ENCODE results near the gene MUC4. TPM values are rescaled to one million over a fixed set of nuclear protein-coding genes. Genes with fewer than 3 reads are reported as not detected.
"Not testable (repeated sequence)": the region's sequence is repeated elsewhere in the genome, so short reads cannot be mapped to it uniquely, and the experiment has no call there.

Gene MUC4
- total and polyA plus RNA-seq, 2 donors: 0.42 TPM; not detected in 1

GRCh38 chr3:195751560-195751959 lies 60.2 kb downstream of the MUC4 start:
- Histone ChIP-seq H3K4me3 (ENCODE audit: low read depth, low read length) (no peak overlapping the region), H3K4me1 (ENCODE audit: insufficient read depth) (no peaks in the 10 kb centered on the region), H3K27ac (ENCODE audit: low read depth) (no peak overlapping the region), H3K36me3 (ENCODE audit: insufficient read depth) (no peaks in the 10 kb centered on the region)
- no peak for DNase-seq (ENCODE audit: extremely low spot score)
- 80% methylated on average over 7 of the region's 7 CpGs for WGBS

GRCh38 chr3:195750797-195751520 lies 60.8 kb downstream of the MUC4 start:
- H3K4me3 ChIP-seq (ENCODE audit: low read depth, low read length): no peak overlapping the region
- 87% methylated on average over 29 of the region's 30 CpGs for WGBS

DNA sequence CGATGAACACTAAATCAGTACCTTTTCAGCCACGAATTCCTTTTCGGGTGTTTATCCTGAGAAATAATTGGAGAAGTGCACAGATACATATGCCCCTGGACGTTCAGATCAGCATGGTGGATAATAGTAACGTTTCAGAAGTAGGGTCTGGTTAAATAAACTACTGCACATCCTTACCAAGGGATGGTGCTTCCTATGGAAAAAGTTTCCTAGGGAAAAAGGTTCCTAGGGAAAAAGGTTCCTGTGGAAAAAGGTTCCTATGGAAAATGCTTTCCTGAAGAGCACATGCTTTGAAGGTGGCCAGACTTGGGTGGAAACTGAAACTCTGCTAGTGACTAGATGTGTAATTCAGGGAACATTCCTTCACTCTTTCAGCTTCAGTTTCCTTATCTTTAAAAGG lies 62.6 kb downstream of the MUC4 start:
- H3K36me3 ChIP-seq (ENCODE audit: insufficient read depth); H3K4me3 ChIP-seq (ENCODE audit: low read depth, low read length); DNase-seq (ENCODE audit: extremely low spot score); H3K4me1 ChIP-seq (ENCODE audit: insufficient read depth); H3K27ac ChIP-seq (ENCODE audit: low read depth): not testable (repeated sequence)
- WGBS: 80% methylated on average over 5 of the region's 5 CpGs

More at GRCh38 chr3:195750797-195751520, 60.8 kb downstream of the MUC4 start:
- no peak overlapping the region for H3K27ac ChIP-seq (ENCODE audit: low read depth)
- H3K36me3 ChIP-seq (ENCODE audit: insufficient read depth): no peaks in the 10 kb centered on the region
- DNase-seq (ENCODE audit: extremely low spot score): no peak
- no peaks in the 10 kb centered on the region for H3K4me1 ChIP-seq (ENCODE audit: insufficient read depth)

DNA sequence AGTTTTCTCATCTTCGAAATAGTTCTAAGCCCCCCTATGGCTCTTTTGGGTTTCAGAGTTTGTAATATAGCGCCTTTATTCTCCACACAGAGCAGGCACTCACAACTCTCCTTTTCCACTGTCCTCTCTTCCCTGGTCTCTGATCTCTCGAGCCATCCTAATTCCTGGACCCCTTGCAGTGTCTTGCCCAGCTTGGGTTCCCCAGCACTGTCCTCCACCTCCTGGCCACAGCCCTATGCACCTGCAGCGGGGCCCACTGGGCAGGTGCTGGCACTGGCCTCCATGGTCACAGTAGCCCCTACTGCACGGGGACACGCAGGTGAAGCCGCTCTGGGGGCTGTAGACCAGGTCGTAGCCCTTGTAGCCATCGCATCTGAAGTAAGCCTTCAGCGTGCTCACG lies 63.1 kb downstream of the MUC4 start:
- Histone ChIP-seq H3K4me3 (ENCODE audit: low read depth, low read length) (no peak overlapping the region), H3K27ac (ENCODE audit: low read depth) (no peak overlapping the region), H3K4me1 (ENCODE audit: insufficient read depth) (no peaks in the 10 kb centered on the region), H3K36me3 (ENCODE audit: insufficient read depth) (no peaks in the 10 kb centered on the region)
- WGBS: 95% methylated on average over 11 of the region's 11 CpGs
- DNase-seq (ENCODE audit: extremely low spot score): no peak

DNA sequence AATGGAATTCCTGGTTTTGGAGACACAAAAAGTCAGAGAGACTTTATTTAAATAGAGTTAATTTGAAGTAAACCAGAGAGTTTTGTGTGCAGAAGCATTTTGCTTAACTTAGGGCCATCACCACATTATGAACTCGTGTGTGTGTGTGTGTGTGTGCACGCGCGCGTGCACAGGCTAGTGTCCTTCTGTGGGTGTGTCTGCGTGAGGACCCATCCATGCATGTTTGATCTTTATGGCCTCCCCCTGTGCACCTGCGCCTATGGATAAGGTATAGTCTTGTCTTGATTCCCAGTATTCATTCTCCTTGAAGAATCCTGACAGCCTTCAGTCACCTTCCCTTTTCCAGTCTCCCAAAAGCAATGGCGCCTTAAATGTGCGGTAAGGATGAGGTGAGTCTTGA lies 65.0 kb downstream of the MUC4 start:
- WGBS: 86% methylated on average over 9 of the region's 9 CpGs
- Histone ChIP-seq H3K36me3 (ENCODE audit: insufficient read depth) (no peaks in the 10 kb centered on the region), H3K4me3 (ENCODE audit: low read depth, low read length) (no peak overlapping the region), H3K4me1 (ENCODE audit: insufficient read depth) (no peaks in the 10 kb centered on the region), H3K27ac (ENCODE audit: low read depth) (no peak overlapping the region)
- no peak for DNase-seq (ENCODE audit: extremely low spot score)

DNA sequence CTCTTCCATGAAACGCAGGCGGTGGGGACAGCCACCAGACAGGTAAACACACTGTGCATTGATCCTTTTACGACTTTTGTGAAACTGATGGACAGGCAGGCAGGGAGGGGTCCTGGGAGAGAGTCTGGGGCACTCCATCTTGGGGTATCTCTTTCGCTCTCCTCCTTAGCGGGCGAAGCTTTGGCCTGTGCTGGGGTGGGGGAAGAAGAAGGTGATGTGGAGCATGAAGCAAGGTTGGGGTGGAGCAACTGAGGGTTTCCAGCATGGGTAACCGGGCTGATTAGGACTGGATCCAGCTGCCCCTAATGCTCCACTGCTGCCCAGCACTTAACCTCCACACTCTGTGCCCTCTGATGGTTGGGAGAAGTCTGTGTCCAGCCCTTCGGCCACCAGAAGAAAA lies 65.4 kb downstream of the MUC4 start:
- H3K4me3 ChIP-seq (ENCODE audit: low read depth, low read length): no peak overlapping the region
- WGBS: 76% methylated on average over 8 of the region's 8 CpGs
- no peak overlapping the region for H3K27ac ChIP-seq (ENCODE audit: low read depth)
- H3K36me3 ChIP-seq (ENCODE audit: insufficient read depth): no peaks in the 10 kb centered on the region
- H3K4me1 ChIP-seq (ENCODE audit: insufficient read depth): no peaks in the 10 kb centered on the region
- no peak for DNase-seq (ENCODE audit: extremely low spot score)

GRCh38 chr3:195744437-195744836 lies 67.3 kb downstream of the MUC4 start:
- no peak for DNase-seq (ENCODE audit: extremely low spot score)
- Histone ChIP-seq H3K36me3 (ENCODE audit: insufficient read depth) (no peaks in the 10 kb centered on the region), H3K4me1 (ENCODE audit: insufficient read depth) (no peaks in the 10 kb centered on the region), H3K27ac (ENCODE audit: low read depth) (no peak overlapping the region), H3K4me3 (ENCODE audit: low read depth, low read length) (no peak overlapping the region)
- WGBS: 79% methylated on average over 4 of the region's 4 CpGs

DNA sequence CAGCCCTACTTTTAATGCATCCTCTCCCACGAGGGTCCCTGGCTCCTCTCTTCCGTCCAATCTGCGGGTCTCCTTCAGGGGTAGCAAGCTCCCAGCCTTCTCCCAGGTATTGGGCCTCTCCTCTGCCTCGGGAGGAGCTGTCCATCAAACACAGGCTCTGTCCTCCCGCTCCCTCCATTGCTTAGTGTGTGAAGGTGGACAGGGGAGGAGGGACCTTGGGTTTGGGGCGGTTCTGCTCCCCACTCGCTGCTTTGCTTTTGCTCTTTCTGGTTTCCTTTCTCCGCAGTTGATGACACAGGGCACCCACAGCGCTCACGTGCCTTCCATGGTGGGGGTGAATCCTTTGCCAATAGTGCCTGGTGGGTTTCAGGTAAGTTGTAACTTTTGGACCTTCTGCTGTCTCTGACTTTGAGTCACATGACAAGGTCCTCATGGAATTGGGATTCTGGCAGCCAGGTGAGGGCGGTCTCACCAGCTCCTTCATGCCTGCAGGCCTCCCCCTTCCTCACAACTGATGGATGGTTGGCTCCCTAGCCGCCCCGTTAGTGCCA lies 72.1 kb downstream of the MUC4 start:
- no peak for DNase-seq (ENCODE audit: extremely low spot score)
- H3K4me1 ChIP-seq (ENCODE audit: insufficient read depth): no peaks in the 10 kb centered on the region

GRCh38 chr3:195738274-195739044 lies 73.3 kb downstream of the MUC4 start:
- no peak for DNase-seq (ENCODE audit: extremely low spot score)
- WGBS: 88% methylated on average over 14 of the region's 14 CpGs
- H3K4me3 ChIP-seq (ENCODE audit: low read depth, low read length): no peak overlapping the region
- no peaks in the 10 kb centered on the region for H3K4me1 ChIP-seq (ENCODE audit: insufficient read depth)
- no peak overlapping the region for H3K27ac ChIP-seq (ENCODE audit: low read depth)
- no peaks in the 10 kb centered on the region for H3K36me3 ChIP-seq (ENCODE audit: insufficient read depth)

More for the DNA sequence above, 72.1 kb downstream of the MUC4 start:
- Histone ChIP-seq H3K4me3 (ENCODE audit: low read depth, low read length) (no peak overlapping the region), H3K36me3 (ENCODE audit: insufficient read depth) (no peaks in the 10 kb centered on the region), H3K27ac (ENCODE audit: low read depth) (no peak overlapping the region)
- 82% methylated on average over 13 of the region's 13 CpGs for WGBS

- not testable (repeated sequence) for H3K4me1 ChIP-seq (ENCODE audit: insufficient read depth); DNase-seq (ENCODE audit: extremely low spot score); H3K4me3 ChIP-seq (ENCODE audit: low read depth, low read length); H3K27ac ChIP-seq (ENCODE audit: low read depth); H3K36me3 ChIP-seq (ENCODE audit: insufficient read depth)
- 87% methylated on average over 6 of the region's 6 CpGs for WGBS
These were observed 73.9 kb downstream of the MUC4 start for GRCh38 chr3:195737782-195738181.

DNA sequence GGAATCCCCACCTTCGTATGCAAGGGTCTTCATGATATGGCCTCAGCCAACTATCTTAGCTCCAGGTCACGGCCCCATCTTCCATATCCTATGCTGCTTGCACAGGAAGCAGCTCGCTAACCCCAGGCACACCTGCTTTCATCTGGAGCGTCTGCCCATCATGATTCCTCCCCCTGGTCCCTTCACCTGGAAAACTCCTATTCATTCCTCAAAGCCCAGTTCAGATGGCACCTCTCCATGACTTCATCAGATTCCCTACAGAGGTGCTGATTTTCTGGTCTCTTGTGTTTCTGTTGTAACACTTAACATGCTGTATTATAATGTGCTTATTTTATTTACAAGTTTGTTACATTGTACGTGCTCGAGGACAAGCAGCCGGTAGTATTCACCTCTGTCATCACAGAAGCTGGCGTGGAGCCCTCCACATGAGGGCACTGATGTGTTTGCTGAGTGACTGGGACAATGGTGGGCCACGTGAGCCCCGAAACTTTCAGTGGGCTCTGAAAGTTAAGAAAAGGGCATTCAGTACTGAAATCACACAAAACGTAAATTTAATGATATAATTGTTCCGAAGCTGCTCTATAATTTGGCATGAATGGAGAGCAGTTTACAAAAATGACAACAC lies 74.8 kb downstream of the MUC4 start:
- no peak for DNase-seq (ENCODE audit: extremely low spot score)
- 83% methylated on average over 12 of the region's 12 CpGs for WGBS
- no peak overlapping the region for H3K4me3 ChIP-seq (ENCODE audit: low read depth, low read length)
- no peaks in the 10 kb centered on the region for H3K4me1 ChIP-seq (ENCODE audit: insufficient read depth)
- no peak overlapping the region for H3K27ac ChIP-seq (ENCODE audit: low read depth)
- H3K36me3 ChIP-seq (ENCODE audit: insufficient read depth): no peaks in the 10 kb centered on the region

DNA sequence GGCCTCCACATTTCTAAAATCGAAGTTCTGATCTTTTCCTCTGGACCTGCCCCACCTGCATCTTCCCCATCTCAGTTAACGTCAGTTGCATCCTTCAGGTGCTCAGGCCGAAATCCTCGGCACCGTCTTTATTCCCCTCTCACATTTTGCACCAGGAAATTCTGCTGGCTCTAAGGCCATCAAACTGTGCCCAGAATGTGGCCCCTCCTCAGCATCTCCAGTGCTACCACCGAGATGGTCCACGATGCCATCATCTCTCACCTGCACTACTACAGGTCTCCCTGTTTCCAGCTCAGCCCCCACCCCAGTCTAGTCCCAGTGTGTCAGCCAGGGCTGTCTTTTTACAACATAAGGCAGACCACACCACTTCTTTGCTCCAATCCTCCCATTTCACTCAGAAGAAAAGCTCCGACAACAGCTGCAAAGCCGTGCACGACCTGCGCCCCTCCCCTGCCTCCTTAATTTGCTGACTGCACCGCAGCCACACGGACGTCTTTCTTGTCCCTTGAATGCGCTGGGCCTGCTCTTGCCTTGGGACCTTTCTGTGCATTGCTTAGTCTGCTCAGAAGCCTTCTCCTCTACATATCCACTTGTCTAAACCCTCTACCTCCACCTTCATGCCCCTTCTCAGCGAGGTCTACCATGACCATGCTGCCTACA lies 76.6 kb downstream of the MUC4 start:
- Histone ChIP-seq H3K4me3 (ENCODE audit: low read depth, low read length) (no peak overlapping the region), H3K4me1 (ENCODE audit: insufficient read depth) (no peaks in the 10 kb centered on the region), H3K36me3 (ENCODE audit: insufficient read depth) (no peaks in the 10 kb centered on the region), H3K27ac (ENCODE audit: low read depth) (no peak overlapping the region)
- WGBS: 77% methylated on average over 16 of the region's 16 CpGs
- no peak for DNase-seq (ENCODE audit: extremely low spot score)

DNA sequence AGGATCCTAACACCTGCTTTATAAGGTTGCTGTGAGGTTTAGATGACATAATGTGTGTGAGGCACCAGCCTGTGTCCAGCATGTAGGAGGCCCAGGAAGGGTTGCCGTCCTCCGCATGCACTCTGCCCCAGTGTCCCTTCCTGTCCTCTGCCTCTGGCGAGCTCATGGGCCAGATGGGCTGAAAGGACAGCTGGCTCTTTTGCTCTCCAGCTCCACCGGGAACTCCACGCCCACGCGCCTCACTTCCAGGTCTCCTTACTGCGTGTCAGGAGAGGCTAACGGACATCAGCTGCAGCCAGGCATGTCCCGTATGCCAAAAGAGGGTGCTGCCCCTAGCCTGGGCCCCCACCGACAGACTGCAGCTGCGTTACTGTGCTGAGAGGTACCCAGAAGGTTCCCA lies 78.8 kb downstream of the MUC4 start:
- DNase-seq (ENCODE audit: extremely low spot score): no peak
- H3K36me3 ChIP-seq (ENCODE audit: insufficient read depth): no peaks in the 10 kb centered on the region

More for the DNA sequence above, 78.8 kb downstream of the MUC4 start:
- 67% methylated on average over 12 of the region's 12 CpGs for WGBS
- Histone ChIP-seq H3K27ac (ENCODE audit: low read depth) (no peak overlapping the region), H3K4me3 (ENCODE audit: low read depth, low read length) (no peak overlapping the region), H3K4me1 (ENCODE audit: insufficient read depth) (no peaks in the 10 kb centered on the region)

Data from urinary bladder (tissue), 4 donors.